ENCODE data around the gene NR1D2.

NR1D2 gene

GRCh38 chr3:23931597-23931996 is 13.5 kb upstream of the NR1D2 start:
- DNase-seq (ENCODE audit: low read depth) = no peak

DNA sequence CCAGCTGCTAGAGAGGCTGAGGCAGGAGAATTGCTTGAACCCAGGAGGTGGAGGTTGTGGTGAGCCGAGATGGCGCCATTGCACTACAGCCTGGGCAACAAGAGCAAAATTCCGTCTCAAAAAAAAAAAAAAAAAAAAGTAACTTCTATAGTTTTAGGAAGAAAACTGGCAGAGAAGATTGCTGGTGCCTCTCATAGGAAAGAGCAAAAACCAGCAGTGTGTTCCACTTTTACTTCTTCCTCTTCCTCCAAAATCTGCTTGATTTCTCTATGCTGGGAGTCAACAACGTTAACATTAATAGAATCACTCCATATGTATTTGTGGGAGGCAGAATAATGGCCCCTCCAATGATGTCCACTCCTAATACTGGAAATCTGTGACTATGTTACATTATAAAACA is 12.5 kb upstream of the NR1D2 start:
- DNase-seq (ENCODE audit: low read depth) = no peak

DNA sequence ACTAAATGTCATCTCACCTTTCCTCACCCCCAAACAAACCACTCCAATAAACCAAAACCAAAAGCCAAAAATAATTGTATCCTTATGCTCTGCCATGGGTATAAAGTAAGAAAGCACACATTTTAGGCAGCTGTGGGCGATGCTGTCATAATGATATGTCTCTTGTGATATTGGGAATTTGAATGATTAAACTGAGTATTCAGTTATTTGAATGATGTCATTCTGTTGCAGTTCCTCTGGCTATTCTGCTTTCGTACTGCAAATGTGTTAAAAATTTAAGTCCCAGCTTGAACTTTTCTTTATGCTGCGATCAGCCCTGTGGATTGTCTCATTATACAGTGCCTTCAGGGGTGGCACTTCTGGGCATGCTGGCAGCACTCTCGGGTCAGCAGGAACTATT is 10.8 kb upstream of the NR1D2 start:
- DNase-seq (ENCODE audit: low read depth) = no peak

DNA sequence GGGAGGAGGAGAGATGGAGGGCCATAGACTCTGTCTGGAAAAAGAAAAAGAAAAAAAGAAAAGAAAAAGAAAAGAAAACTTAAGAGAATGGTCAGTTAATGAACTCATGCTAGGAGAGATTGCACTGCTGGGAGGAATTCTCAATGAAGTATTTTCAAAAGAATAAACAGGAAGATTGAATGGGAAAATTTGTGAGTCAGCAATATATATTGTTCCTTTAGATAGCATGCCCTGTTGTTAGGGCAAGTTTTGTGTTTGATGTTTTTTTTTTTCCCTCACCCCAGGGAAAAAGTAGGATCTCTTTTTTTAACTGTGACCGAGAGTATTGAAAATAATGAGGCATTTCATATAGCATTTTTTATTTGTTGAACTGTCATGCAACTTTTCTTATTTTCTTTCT is 7.8 kb upstream of the NR1D2 start:
- no peak for DNase-seq (ENCODE audit: low read depth)

DNA sequence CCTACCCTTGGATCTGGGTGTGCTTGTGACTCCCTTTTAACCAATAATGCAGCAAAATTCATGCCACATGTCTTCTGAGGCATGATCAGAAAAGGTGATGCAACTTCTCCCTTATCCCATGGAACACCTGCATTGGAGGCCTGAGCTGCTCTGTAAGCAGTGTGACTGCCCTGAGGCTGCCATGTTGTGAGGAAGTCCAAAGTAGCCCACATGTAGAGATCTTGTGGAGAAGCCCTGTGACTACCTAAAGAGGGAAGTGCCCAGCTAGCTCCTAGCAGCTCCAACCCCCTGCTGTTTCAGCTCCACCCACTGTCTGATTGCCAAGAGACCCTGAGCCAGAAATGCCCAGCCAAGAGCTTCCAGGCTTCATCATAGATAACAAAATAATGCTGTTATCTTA is 6.4 kb upstream of the NR1D2 start:
- no peak for DNase-seq (ENCODE audit: low read depth)

GRCh38 chr3:23940775-23941174 is 4.3 kb upstream of the NR1D2 start:
- no peak for DNase-seq (ENCODE audit: low read depth)

GRCh38 chr3:23941440-23941839 is 3.6 kb upstream of the NR1D2 start:
- no peak for DNase-seq (ENCODE audit: low read depth)

GRCh38 chr3:23942546-23942945 is 2.5 kb upstream of the NR1D2 start:
- no peak for DNase-seq (ENCODE audit: low read depth)

- DNase-seq (ENCODE audit: low read depth) = no peak
Measured at GRCh38 chr3:23944007-23944783, 891 bp upstream of the NR1D2 start.

DNA sequence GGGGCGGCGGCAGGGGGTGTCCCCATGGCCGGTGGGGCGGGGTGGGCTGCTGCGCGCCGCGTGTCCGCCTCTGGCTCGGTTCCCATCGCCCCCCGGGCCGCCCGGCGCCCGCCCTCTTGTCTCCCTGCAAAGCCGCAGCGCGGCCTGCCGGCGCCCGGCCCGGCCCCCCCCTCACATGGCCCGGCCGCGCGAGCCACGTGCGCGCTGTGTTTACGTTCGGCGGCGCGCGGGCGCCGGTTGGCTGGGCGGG is 502 bp downstream of the NR1D2 start:
- DNase-seq (ENCODE audit: low read depth) = no peak

DNA sequence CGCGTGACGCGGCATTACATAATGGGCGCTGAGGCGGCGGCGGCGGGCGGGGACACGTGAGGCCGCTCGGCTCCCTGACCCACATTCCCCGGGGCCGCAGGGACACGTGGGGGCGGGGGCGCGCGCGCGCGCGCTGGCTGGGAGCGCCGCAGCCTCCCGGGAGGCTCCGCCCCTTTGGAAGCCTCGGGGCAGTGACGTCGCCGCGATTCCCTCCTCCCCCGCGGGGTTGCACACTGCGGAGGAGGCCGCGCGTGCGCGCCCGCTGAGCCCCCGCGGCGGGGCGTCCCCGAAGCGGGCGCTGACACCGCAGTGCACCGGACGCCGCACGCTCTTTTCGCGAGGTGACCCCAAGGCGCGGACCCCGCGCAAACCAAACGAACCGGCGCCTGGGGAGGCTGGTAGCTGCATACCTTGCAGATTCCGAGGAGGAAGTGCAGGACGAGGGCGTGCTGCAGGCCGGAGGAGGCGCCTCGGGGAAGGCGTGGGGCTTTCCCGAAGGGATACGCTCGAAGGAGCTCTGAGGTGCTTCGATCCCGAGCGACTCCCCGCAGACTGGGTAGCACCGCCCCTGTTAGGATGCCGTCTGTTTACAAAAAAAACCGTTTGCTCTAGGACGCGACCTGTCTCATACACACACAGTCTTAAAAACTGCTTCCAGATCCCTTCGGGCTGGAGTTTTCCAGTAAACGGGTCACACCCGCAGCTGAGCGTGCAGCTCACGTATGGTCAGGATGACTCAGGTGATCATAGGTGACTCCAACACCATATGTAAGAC is 1.0 kb downstream of the NR1D2 start:
- DNase-seq (ENCODE audit: low read depth) = peak; percentile 98

GRCh38 chr3:23948761-23949160 is 3.7 kb downstream of the NR1D2 start:
- DNase-seq (ENCODE audit: low read depth) = no peak

- DNase-seq (ENCODE audit: low read depth) = no peak
Measured at GRCh38 chr3:23949784-23950183, 4.7 kb downstream of the NR1D2 start.

DNA sequence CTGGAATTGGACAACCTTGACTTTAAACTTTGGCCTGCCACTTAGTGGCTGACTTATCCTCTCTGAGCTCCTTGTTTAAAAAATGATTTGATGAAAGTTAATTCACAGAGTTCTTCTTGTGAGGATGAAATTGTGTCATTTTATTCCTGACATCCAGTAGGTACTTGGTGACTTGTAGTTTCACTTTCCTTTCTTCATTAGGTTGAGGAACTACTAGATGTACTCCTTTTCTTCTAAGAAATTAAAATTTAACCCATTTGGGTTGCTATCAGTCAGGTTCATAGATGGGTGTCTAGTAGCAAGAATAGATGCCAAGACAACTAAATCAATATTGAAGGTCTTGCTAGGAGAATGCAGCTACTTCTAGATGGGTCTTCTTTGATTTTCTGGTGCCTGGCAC is 5.2 kb downstream of the NR1D2 start:
- DNase-seq (ENCODE audit: low read depth) = no peak

DNA sequence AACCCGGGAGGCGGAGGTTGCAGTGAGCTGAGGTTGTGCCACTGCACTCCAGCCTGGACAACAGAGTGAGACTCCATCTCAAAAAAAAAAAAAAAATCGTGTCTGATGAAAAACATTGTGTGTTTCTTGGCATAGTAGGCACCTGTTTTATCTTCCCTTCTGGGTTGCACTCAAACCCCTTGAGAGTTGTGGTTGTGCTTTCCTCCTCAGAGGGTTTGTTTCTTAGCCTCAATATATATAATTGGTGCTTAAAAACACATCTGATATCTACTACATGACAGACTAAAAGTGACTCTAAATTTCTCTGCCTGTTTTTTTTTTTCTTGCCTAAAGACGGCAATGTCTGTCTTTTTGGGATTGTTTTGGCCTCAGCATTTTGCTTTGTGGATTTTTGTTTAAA is 7.6 kb downstream of the NR1D2 start:
- DNase-seq (ENCODE audit: low read depth) = no peak

GRCh38 chr3:23953523-23953922 is 8.4 kb downstream of the NR1D2 start:
- no peak for DNase-seq (ENCODE audit: low read depth)

DNA sequence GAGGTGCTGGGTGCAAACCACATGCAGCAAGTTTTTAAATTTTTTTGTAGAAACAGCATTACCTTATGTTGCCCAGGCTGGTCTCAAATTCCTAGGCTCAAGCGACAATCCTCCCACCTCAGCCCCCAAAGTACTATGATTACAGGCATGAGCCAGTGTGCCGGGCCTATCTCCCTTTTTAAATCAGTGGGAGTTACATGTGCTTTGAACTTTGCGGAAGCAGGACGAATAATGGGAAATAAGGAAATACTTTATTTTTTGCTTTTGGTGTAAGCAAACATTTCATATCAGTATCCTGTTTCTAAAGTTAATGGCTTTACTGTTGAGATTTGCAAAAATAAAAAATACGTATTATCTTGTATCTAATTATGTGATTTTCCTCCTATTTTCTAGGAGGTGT is 9.1 kb downstream of the NR1D2 start:
- no peak for DNase-seq (ENCODE audit: low read depth)

DNA sequence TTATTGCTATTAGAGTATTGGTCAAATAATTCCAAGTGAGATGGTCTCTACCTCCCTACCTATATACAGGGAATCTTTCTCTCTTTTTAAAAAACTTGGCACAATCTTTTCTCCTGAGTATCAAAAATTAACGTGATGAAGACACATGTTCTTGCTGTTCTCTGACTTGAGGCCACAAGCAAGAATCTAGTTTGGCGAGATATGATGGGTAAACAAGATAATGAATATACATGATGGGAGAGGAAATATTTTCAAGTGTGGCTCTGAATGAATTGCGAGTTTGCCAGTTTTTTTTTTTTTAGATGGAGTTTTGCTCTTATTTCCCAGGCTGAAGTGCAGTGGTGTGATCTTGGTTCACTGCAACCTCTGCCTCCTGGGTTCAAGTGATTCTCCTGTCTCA is 11.6 kb downstream of the NR1D2 start:
- DNase-seq (ENCODE audit: low read depth) = no peak

DNA sequence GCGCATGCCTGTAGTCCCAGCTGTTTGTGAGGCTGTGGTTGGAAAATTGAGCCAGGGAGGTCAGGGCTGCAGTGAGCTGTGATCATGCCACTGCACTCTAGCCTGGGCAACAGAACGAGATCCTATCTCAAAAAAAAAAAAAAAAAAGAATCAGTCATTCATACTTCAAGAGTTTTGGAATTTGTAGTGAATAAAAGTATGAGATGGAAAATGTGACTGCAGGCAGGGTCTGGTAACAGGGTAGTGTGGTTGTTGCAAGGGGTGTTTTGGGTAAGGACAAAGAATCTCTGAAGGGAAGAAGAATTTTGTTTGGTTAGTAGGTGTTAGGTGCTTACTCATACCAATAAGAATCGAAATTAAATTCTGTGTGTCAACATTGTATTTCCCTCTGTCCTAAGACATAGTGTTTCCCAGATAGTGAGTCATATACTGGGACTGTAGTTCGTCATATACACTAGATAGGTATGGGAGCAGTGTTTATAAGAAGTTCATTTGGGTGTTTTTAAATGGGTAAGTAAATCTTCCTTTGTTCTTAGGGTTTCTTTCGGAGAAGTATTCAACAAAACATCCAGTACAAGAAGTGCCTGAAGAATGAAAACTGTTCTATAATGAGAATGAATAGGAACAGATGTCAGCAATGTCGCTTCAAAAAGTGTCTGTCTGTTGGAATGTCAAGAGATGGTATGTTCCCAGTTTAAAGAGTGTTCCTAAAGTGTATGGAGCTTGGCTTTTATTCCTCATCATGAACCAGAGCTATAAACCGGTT is 14.2 kb downstream of the NR1D2 start:
- no peak for DNase-seq (ENCODE audit: low read depth)

DNA sequence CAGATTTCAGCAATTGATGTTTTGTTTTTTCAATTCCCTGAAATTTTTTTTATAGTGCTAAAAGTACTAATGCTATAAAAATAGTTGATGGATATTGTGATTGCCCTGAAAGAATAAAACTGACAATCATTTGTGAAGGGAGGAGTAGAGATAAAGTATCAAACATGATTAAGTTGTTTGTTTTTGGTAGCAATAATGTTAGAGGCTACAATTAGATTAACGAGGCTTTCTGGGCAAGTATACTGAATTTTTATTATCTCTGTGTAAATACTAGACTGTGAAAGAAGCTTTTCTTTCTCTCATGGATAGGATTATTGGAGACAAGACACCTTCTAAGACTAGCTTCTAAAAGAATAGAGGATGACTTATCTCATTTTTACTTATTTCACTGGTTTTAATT is 15.6 kb downstream of the NR1D2 start:
- no peak for DNase-seq (ENCODE audit: low read depth)

GRCh38 chr3:23961066-23961465 is 16.0 kb downstream of the NR1D2 start:
- no peak for DNase-seq (ENCODE audit: low read depth)

GRCh38 chr3:23961913-23962312 is 16.8 kb downstream of the NR1D2 start:
- no peak for DNase-seq (ENCODE audit: low read depth)

DNA sequence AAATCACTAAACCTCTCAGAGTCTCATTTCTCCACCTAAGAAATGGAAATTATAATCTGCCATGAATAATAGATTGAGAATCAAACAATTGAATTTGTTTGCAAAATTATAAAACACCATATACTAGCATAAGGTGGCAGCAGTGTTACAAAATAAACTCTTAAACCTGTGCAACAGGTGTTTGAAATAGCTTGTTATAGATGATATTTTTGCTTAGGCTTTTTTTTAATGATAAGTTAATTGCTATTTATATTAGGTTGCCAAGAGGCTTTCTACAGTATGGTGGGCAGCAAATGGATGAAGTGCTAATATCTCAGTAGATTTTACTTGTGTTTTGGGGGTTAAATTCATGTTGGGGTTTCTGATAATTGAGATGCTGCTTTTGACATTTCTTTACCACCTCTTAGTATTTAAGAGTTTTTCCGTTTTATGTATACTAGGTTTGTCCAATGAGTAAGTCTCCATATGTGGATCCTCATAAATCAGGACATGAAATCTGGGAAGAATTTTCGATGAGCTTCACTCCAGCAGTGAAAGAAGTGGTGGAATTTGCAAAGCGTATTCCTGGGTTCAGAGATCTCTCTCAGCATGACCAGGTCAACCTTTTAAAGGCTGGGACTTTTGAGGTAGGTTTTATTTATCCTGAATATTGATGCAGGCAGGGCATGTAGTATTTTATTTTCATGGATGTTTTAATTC is 19.6 kb downstream of the NR1D2 start:
- DNase-seq (ENCODE audit: low read depth) = no peak

Data from stimulated activated CD4-positive, alpha-beta T cell treated with anti-CD3 and anti-CD28 coated beads, Interleukin-2, amount 100 ng/mL, for 4 hours (primary cell).